ENCODE results near the gene CRY2.
A peak's percentile ranks its signal among the peaks of the same experiment; 100 is the strongest.

CRY2 gene

DNA sequence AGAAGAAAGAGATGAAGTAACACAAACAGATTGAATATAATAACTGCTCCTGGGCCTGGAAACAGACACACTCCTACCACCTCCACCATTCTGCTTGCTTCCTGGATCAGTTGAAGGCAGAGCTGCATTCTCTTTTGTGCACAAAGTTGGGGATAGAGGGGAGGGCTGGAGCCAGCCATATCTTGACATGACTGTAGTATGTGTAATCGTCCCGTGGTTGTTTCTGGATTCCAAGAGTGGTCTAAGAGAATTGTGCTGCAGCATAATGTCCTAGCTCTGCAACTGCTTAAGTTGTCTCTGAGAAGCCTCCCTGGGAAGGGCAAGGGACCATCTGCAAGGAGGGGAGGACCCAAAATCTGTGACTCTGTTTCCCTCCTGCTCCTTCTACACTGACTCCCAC lies 3.2 kb downstream of the CRY2 start:
- DNase-seq, result no peak

GRCh38 chr11:45851228-45851627 lies 4.0 kb downstream of the CRY2 start:
- no peak for DNase-seq

GRCh38 chr11:45852018-45852711 lies 4.9 kb downstream of the CRY2 start:
- no peak for DNase-seq

DNA sequence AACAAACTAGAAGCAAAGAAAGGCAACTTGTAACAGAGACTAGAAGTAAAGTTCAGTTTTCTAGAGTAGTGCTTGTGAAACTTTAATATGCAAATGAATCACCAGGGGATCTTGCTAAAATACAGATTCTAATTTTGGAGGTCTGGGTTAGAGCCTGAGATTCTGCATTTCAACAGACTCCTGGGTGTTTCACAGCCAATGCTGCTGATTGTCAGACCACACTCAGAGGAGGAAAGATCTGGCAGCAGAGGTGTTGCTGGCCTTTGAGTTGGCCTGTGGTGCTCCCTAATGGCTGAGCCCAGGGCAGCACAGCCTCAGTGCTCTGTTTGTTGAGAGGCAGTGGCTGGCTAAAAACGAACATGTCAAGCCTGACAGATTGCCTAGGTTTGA lies 5.4 kb downstream of the CRY2 start:
- DNase-seq, result peak; percentile 51

DNA sequence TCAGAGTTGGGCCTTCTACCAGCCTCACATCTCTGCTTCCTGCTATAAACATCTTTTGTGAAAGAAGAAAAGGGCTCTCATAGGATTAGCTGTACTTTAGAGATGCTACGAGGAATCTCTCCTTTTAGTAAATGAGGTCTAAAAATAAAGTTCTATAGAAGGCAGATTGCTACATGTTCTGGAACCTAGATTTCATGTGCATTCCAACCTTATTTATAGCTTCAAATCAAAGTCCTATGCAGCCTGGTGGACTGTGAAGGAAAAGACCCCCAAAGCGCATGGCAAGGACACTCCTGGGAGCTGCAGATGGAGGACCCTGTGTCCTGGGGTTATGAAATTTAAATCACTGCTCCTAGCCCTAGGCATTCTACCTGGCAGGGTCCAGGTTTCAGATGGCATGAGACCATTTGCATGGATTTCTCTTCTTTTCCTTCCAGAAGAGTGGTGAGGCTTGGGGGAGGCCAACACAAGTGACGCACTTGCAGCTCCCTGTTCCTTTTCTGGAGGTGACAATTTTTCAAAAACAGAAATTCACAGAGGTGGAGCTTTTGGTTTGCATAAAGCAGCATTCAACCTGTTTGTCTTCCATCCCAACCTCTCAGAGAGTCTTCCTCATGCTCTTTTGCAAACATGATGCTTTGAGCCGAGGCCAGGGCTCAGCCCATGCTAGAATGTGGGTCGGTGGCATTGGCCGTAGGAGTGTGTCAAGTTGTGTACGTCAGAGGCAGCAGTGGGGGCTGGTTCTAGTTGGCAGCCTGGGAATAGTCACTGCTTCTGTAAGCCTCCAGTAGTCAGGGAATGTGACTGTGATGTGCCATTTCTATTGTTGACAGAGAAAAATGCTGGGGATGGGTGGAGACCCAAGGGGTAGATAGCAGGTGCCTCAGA lies 6.3 kb downstream of the CRY2 start:
- no peak for DNase-seq

- no peak for DNase-seq
These were observed 8.0 kb downstream of the CRY2 start for GRCh38 chr11:45855308-45855707.

DNA sequence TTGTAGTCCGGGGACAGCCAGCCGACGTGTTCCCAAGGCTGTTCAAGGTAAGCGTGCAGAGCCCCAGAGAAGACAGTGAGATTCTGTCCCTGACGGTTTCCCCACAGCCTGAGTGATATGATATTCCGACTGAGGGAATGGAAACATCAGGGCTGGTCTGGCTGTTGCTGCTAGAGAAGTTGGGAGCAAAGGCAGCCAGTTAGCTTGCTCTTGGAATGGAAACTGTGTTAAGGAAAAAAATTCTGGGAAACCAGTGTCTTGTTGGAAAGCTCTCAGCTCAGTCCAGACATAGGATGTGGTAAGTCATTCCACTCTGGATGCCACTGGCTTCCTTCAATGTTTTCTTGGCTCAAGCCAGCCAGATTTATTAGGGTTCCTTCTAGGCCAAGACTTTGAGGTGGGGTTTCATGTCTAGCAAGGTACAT lies 8.8 kb downstream of the CRY2 start:
- no peak for DNase-seq

DNA sequence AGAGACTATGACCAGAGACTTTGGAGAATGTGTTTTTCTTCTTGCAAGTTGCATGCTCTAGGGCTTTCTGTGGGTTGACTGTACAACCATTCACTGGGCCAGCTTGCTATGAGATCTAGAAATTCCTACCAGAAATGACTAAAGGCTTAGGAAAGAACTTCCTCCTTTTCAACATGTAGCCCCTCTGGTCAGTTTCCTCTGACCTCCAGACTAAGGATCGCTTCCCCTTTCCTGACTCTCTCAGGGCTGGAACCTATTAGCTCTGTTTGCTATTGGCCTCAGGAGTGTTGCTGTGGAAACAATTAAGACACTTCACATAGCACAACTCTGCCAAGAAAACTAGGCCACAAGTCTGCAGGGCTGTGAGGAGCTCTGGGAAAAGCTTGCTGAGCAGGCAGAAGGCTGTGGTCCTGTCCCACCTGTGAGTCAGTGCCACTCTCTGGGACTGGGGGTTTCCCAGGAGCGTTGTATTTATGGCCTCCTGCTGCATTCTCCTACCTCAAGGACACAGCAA lies 10.7 kb downstream of the CRY2 start:
- DNase-seq, result peak; percentile 4

DNA sequence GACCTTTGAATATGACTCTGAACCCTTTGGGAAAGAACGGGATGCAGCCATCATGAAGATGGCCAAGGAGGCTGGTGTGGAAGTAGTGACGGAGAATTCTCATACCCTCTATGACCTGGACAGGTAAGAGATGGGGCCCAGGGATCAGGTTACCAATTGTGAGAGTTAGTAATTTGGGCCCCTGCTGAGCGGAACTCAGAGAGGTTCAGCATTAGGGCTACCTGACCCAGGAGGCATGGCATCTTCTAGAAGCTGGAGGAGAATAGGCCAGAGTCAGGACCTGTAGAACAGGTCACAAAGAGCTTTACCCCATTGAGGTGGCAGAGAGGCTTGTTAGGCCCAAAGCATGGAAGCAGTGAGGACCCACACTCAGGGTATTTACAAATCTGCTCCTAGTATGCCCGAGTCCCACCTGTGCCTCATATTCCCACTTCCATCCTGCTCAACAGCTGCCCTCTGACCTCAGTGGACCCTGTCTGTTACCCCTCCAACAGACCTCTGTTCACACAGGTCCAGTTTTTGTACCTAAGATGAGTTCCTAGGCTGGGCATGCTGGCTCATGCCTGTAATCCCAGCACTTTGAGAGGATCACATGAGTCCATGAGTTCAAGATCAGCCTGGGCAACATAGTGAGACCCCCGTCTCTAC lies 11.6 kb downstream of the CRY2 start:
- DNase-seq, result no peak

GRCh38 chr11:45859661-45860140 lies 12.4 kb downstream of the CRY2 start:
- DNase-seq, result no peak

DNA sequence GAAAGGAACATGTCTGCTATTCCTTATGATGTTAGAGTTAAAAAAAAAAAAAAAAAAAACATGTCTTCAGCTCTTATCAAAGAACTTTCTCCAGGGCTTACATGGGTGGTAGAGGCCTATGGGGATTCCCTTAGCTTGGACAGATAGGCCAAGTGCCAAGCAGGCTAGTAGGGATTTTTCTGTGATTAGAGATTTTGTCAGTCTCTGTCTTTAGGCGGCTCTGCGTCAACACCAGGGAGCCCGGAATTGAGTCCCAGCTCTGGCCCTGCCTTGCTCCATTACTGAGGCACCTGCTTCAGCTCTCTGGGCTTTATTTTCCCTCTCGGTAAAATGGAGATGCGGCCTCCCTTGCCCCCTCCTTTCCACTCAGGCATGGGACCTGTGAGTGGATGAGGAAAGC lies 13.1 kb downstream of the CRY2 start:
- DNase-seq, result no peak

DNA sequence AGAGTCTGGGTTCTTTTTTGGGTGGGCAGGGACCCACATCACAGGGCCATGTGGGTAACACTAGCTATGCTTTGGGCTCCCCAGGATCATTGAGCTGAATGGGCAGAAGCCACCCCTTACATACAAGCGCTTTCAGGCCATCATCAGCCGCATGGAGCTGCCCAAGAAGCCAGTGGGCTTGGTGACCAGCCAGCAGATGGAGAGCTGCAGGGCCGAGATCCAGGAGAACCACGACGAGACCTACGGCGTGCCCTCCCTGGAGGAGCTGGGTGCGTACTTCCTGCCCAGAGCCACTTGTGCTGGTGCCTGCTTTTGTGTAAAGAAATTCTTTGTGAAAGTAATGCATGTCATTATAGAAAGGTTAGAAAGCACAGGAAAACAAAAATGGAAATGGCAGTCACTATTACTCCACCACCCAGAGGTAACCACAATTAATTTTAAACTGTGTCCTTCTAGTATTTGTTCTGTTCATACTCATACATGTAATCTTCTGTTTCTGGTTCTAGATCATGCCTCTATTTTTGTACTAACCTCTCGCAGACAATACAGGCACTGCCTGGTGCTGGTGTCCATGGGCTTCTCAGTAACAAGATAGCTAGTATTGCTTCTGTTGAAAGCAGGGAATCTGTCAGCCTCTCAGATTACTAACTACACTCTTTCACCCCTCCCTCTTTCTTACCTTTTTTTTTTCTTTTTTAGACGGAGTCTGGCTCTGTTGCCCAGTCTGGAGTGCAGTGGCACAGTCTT lies 13.7 kb downstream of the CRY2 start:
- DNase-seq, result no peak

DNA sequence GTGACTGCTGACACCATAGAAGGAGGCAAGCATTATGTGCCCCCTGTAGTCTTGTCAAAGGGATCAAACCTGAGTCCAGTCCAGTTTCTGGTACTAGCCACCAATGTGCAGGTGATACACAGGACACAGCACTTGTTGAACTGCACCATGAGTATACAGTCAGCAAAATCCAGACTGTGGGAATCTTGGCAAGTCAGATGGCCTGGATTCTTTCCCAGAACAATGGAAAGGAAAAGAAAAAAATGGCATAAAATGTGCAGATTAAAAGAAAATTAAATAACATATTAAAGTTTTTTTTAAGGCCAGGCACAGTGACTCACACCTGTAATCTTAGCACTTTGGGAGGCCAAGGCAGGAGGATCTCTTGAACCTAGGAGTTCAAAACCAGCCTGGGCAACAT lies 16.8 kb downstream of the CRY2 start:
- no peak for DNase-seq

DNA sequence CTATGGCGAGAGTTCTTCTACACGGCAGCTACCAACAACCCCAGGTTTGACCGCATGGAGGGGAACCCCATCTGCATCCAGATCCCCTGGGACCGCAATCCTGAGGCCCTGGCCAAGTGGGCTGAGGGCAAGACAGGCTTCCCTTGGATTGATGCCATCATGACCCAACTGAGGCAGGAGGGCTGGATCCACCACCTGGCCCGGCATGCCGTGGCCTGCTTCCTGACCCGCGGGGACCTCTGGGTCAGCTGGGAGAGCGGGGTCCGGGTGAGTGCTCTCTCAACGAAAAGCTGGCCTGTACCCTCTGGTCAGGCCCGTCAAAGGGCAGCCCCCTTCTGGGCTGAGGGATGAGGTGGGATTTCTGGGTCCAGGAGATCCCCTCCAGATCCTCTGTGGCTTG lies 22.3 kb downstream of the CRY2 start:
- DNase-seq, result no peak

GRCh38 chr11:45870706-45871105 lies 23.4 kb downstream of the CRY2 start:
- DNase-seq, result no peak

GRCh38 chr11:45871638-45872037 lies 24.4 kb downstream of the CRY2 start:
- no peak for DNase-seq

DNA sequence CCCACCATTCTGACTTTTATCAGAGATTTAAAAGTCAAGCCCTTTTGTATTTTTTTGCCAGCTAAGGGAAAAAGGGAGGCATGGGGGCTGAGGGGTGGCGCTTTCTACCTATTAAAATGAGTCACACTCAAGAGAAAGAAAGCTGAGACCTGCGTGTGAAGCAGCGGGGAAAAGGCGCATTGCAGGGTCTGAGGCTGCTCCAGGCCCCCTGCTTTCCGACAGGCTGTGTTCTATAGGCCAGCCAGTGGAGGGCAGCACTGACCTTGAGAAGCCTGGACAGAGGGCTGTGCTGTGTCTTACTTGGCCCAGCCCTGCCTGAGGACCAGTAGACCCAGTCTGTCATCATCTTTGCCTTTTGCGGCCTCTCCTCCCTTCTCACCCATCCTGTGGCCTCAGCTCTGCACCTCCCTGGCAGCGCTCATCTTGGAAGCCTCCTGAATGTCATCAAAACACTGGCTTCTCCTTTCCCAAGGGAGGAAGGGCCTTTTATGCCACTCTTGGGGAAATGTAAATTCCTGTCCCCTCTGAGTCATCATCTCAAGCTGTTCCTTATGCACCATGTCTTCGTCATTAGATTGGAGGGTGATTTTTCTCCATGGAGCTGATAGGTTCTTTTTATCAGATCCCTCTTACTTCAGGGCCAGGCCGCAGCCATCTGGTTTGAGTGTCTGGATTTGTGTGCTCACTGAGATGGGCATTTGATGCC lies 25.5 kb downstream of the CRY2 start:
- peak; percentile 23 for DNase-seq

- DNase-seq, result no peak
These were observed 29.1 kb downstream of the CRY2 start for GRCh38 chr11:45876401-45876800.

DNA sequence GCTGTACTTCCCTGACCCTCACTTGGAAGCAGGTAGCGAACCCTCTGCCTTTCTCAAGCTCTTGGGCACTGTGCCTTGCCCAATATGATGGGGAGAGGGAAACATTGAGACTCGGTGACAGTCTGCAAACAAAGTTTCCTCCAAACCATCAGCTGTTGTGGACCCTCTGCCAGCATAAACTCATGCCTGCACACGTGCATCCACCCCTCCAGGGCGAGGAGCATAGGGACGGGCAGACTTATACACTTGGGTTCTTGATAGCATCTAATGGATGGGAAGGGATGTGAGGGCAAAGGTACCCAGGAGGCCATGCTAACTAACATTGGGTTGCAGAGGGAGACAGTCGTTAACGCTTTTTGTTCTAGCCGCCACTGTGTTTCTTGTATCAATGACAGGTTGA lies 29.9 kb downstream of the CRY2 start:
- no peak for DNase-seq

- no peak for DNase-seq
These were observed 30.6 kb downstream of the CRY2 start for GRCh38 chr11:45877845-45878244.

DNA sequence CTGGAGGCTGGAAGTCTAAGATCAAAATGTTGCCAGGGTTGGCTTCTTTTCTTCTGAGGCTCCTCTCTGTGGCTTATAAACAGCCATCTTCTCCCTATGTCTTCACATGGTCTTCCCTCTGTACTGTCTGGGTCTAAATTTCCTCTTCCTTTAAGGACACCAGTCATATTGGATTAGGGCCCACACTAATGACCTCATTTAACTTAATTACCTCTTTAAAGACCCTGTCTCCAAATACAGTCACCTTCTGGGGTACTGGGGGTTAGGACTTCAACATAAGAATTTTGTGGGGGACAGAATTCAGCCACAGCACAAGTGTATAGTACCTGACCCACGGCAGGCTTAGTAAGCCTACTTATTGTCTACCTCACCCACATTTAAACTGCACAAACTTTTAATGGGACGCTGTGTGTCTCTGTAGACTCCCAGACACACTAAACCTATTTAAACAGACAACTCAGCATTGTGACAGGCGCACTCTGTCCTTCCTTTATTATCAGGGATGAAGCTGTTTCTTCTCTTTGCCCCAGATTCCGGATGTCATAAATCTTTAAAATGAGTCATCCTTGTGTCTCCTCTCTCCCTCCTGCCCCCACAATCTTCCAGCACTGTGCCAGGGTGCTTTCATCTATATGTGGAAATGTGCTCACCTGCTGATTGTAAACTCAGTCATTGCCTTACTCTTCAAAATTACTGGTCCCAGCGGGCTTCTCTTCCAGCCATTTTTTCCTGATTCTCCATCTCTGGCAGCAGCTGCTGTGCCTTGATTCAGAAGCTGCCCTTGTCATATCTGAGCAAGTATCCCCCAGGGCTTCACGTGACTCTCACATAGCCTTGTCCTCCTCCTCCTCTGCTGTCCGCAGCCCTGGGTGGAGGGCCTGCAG lies 32.8 kb downstream of the CRY2 start:
- no peak for DNase-seq
